Smooth muscle cell (in vitro differentiated cells): ENCODE measurements around the gene NELFB. TPM values are rescaled to one million over a fixed set of nuclear protein-coding genes. Genes with fewer than 3 reads are reported as not detected.

ENCODE experiments used
- DNase-seq: peaks from one replicate; lab custom pipeline; 2025; ENCODE audit not compliant: unreplicated experiment; lab: John Stamatoyannopoulos, UW
- H2AFZ ChIP-seq: fragments of 200-600 bp; sonication (generic); 2 replicates; pipeline ENCODE4 v1.6.0; 2016; ENCODE audit warnings: antibody characterized with exemption, low read depth, mild to moderate bottlenecking
- H3F3A ChIP-seq: fragments of 200-600 bp; sonication (generic); 2 replicates; pipeline ENCODE4 v1.6.0; 2017; ENCODE audit warnings: antibody characterized with exemption, low read depth
- H3K27ac ChIP-seq: fragments of 200-600 bp; sonication (generic); 2 replicates; pipeline ENCODE4 v1.5.1; 2016; ENCODE audit warnings: low read depth, mild to moderate bottlenecking
- H3K27me3 ChIP-seq: fragments of 200-600 bp; sonication (generic); 2 replicates; pipeline ENCODE4 v1.6.1; 2016; ENCODE audit warnings: low read depth, mild to moderate bottlenecking
- H3K36me3 ChIP-seq: fragments of 200-600 bp; sonication (generic); 2 replicates; pipeline ENCODE4 v1.5.1; 2016; ENCODE audit warnings: low read depth
- H3K4me1 ChIP-seq: fragments of 200-600 bp; sonication (generic); 2 replicates; pipeline ENCODE4 v1.5.1; 2016; ENCODE audit warnings: low read depth
- H3K4me2 ChIP-seq: fragments of 200-600 bp; sonication (generic); 2 replicates; pipeline ENCODE4 v1.6.0; 2016; ENCODE audit warnings: mild to moderate bottlenecking
- H3K4me3 ChIP-seq: fragments of 200-600 bp; sonication (generic); 2 replicates; pipeline ENCODE4 v1.5.1; 2016; ENCODE audit warnings: mild to moderate bottlenecking
- H3K79me2 ChIP-seq: fragments of 200-600 bp; sonication (generic); 2 replicates; pipeline ENCODE4 v1.6.0; 2016; ENCODE audit warnings: low read depth, mild to moderate bottlenecking
- H3K9ac ChIP-seq: fragments of 200-600 bp; sonication (generic); 2 replicates; pipeline ENCODE4 v1.6.0; 2016; ENCODE audit warnings: low read depth
- H3K9me3 ChIP-seq: fragments of 200-600 bp; sonication (generic); replicated peaks from 2 replicates; pipeline ENCODE4 v1.5.1; 2016; ENCODE audit warnings: low read depth
- H4K20me1 ChIP-seq: fragments of 200-600 bp; sonication (generic); 2 replicates; pipeline ENCODE4 v1.6.0; 2016; ENCODE audit warnings: low read depth
- CTCF ChIP-seq: fragments of 200-600 bp; sonication (generic); IDR thresholded peaks from 2 replicates; pipeline ENCODE4 v1.5.1; 2017; ENCODE audit warnings: borderline replicate concordance, mild to moderate bottlenecking, antibody characterized with exemption; ENCODE audit not compliant: insufficient read depth, poor library complexity, severe bottlenecking
- WGBS: methylation state at CpG from one replicate; pipeline ENCODE4 v1.1.7; 2016; ENCODE audit warnings: low lambda C conversion rate; 5-methylcytosine and 5-hydroxymethylcytosine counted together
- polyA plus RNA-seq: library from polyadenylated mRNA; unstranded; fragments of >200 nt; fragmentation: Nextera tagmentation; extraction: Ambion mirVana; gene quantifications from 2 replicates; pipeline ENCODE4 v1.2.1, GENCODE V29; 2016
- total RNA-seq: library from RNA; depleted of rRNA; stranded (reverse); fragments of >200 nt; gene quantifications from 2 replicates; pipeline ENCODE4 v1.2.3, GENCODE V29; 2014

The NELFB gene
- total and polyA plus RNA-seq, 2 experiments from 2014 or later: 23.3 to 60.9 TPM

- H3K79me2 ChIP-seq: no peaks in the 10 kb centered on the region
- peaks cover 26% of the 10 kb centered on the region for H3K4me1 ChIP-seq
- no peaks in the 10 kb centered on the region for H3K27me3 ChIP-seq
- H3K9ac ChIP-seq: no peak overlapping the region
- H4K20me1 ChIP-seq: no peaks in the 10 kb centered on the region
- no peaks in the 10 kb centered on the region for H3K36me3 ChIP-seq
- H3K27ac ChIP-seq: no peak overlapping the region
- H2AFZ ChIP-seq: no peak overlapping the region
- DNase-seq: no peak
- H3K9me3 ChIP-seq: no peaks in the 10 kb centered on the region
- H3F3A ChIP-seq: no peaks in the 10 kb centered on the region
- peak overlapping the region; percentile 39 for H3K4me3 ChIP-seq
- TF ChIP-seq CTCF: no peak
- H3K4me2 ChIP-seq: peak overlapping the region; percentile 90
- WGBS: 68% methylated on average over 10 of the region's 18 CpGs
Measured at GRCh38 chr9:137315581-137316011, 60.5 kb downstream of the NELFB start.

GRCh38 chr9:137316012-137316981, 61.2 kb downstream of the NELFB start:
- Histone ChIP-seq H3K4me3 (peak overlapping the region; percentile 39), H3K27me3 (no peaks in the 10 kb centered on the region), H3F3A (no peaks in the 10 kb centered on the region), H4K20me1 (no peaks in the 10 kb centered on the region), H2AFZ (no peak overlapping the region), H3K27ac (no peak overlapping the region), H3K79me2 (no peaks in the 10 kb centered on the region), H3K36me3 (no peaks in the 10 kb centered on the region), H3K4me1 (peaks cover 26% of the 10 kb centered on the region), H3K9me3 (no peaks in the 10 kb centered on the region), H3K9ac (no peak overlapping the region), H3K4me2 (peak overlapping the region; percentile 90)
- no peak for TF ChIP-seq CTCF
- 23% methylated on average over 30 of the region's 83 CpGs for WGBS
- DNase-seq: no peak

GRCh38 chr9:137317021-137317717, 62.0 kb downstream of the NELFB start:
- H4K20me1 ChIP-seq: no peaks in the 10 kb centered on the region
- DNase-seq: no peak
- no peak for TF ChIP-seq CTCF
- no peak overlapping the region for H3K9ac ChIP-seq
- H3K4me1 ChIP-seq: peaks cover 26% of the 10 kb centered on the region
- no peaks in the 10 kb centered on the region for H3F3A ChIP-seq
- H3K4me2 ChIP-seq: no peak overlapping the region
- no peaks in the 10 kb centered on the region for H3K36me3 ChIP-seq
- no peak overlapping the region for H3K27ac ChIP-seq
- H3K79me2 ChIP-seq: no peaks in the 10 kb centered on the region
- H3K4me3 ChIP-seq: no peak overlapping the region
- no peaks in the 10 kb centered on the region for H3K27me3 ChIP-seq
- no peaks in the 10 kb centered on the region for H3K9me3 ChIP-seq
- H2AFZ ChIP-seq: no peak overlapping the region
- 95% methylated on average over 16 of the region's 19 CpGs for WGBS
